ENCODE measurements around the gene MYPOP.
A peak's percentile ranks its signal among the peaks of the same experiment; 100 is the strongest.

Gene MYPOP

DNA sequence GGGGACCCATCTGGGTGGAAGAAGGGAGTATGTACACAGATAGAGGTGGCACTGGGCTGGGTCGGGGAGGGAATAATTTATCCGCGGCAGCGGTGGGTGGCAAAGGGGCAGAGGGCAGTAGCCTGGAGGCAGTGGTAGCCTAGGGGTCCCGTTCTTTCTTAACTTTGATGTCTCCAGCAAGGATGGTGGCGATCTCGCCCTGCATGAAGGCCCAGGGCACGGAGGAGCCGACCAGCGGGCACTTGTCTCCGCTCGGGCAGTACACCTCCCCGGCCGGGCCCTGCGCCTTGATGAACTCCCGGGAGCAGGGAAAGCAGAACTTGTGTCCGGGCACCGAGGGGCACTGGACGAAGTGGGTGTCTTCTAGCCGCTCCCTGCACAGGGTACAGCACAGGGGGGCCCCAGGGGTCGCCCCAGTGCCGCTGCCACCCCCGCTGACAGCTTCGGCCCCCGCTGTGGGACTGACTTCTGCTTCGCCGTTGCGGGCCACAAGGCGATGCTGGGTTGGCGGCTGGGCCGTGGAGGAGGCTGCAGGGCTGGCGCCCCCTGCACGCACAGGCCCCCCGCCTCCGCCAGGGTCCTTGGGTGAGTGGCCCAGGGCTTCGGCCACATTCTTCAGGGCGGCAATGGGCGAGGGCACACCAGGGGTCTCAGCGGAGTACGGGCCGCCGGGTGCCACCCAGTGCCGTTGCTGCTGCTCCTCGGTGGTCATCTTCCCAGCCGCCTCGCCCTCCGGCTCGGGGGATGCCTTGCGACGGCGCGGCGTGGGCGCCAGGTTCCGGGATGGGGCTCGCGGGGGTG, 18.3 kb downstream of the MYPOP start:
- TF ChIP-seq, protein P1, sequence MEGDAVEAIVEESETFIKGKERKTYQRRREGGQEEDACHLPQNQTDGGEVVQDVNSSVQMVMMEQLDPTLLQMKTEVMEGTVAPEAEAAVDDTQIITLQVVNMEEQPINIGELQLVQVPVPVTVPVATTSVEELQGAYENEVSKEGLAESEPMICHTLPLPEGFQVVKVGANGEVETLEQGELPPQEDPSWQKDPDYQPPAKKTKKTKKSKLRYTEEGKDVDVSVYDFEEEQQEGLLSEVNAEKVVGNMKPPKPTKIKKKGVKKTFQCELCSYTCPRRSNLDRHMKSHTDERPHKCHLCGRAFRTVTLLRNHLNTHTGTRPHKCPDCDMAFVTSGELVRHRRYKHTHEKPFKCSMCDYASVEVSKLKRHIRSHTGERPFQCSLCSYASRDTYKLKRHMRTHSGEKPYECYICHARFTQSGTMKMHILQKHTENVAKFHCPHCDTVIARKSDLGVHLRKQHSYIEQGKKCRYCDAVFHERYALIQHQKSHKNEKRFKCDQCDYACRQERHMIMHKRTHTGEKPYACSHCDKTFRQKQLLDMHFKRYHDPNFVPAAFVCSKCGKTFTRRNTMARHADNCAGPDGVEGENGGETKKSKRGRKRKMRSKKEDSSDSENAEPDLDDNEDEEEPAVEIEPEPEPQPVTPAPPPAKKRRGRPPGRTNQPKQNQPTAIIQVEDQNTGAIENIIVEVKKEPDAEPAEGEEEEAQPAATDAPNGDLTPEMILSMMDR (IDR thresholded peaks at IDR 0.05; ENCODE audit: low read depth, low read length, missing control alignments), result no peak
- H3K4me3 ChIP-seq (replicated peaks; ENCODE audit: low read depth, low read length), result peak overlapping the region; percentile 12; the same call in 1 of the 2 replicates
- no peak for DNase-seq (ENCODE audit: extremely low read depth, low read depth)

DNA sequence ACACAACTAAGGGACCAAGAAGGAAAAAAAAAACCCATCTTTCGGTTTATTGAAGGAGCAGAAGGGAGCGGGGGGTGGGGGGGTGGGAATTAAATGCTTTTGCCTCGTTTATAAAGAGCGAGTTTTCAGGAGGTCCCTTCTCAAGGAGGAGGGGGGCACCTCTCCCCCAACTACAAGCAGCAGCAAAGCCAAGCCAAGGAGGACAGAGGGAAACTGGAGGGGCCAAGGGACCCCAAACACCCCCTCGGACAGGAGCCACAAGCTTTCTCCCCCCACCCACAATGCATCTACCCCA, 18.9 kb downstream of the MYPOP start:
- H3K4me3 ChIP-seq (replicated peaks; ENCODE audit: low read depth, low read length), result 0 out of 2 replicates have a peak overlapping the region, but pooled peaks have one; percentile 12
- TF ChIP-seq, protein P1 (IDR thresholded peaks at IDR 0.05; ENCODE audit: low read depth, low read length, missing control alignments), result no peak
- no peak for DNase-seq (ENCODE audit: extremely low read depth, low read depth)

DNA sequence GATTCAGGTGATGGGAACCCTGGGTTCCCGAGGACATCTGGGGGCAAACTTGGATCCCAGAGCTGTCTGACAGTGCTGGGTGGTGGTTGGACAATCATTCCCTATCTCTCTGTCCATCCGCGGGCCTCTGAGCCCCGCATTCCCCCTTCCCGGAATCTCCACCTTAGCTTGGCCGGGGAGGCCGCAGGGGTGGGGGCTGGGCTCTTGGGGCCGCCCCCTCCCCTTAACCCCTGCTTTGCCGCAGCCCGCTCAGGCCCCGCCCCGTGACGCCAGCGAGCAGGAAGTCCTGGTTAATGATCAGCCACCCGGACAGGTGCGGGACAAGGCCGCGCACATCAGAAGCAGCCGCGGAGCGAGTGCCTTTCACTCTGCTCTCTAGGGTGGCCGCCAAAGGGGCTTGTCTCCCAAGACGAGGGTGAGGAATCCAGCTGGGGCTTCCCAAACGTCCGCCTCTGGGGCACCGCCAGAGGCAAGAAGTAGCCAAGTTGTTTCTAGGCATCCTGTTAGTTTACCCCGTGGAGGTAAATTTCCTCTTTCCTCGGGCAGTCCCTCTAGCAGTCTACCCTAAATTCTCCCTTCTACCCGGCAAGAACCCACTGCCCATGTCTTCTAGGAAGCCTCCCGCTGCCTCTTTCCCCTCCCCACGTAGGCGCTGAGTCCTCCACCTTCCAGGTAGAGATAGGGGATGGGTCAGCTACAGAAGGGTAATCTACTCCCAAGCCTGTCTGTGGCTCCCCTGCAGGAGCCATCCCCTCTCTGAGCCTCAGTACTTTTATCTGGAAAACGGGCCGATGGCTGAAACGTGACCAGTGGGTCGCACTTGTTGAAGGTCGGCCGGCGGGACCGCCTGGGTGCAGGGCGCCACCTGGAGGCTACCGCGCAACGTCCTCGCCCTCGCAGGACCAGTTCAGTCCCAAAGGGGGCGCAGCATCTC, 19.5 kb downstream of the MYPOP start:
- TF ChIP-seq, protein P1 (IDR thresholded peaks at IDR 0.05; ENCODE audit: low read depth, low read length, missing control alignments), result peak; percentile 99
- no peak overlapping the region; the same call in 1 of the 2 replicates for H3K4me3 ChIP-seq (replicated peaks; ENCODE audit: low read depth, low read length)
- DNase-seq (ENCODE audit: extremely low read depth, low read depth), result peak; percentile 69

DNA sequence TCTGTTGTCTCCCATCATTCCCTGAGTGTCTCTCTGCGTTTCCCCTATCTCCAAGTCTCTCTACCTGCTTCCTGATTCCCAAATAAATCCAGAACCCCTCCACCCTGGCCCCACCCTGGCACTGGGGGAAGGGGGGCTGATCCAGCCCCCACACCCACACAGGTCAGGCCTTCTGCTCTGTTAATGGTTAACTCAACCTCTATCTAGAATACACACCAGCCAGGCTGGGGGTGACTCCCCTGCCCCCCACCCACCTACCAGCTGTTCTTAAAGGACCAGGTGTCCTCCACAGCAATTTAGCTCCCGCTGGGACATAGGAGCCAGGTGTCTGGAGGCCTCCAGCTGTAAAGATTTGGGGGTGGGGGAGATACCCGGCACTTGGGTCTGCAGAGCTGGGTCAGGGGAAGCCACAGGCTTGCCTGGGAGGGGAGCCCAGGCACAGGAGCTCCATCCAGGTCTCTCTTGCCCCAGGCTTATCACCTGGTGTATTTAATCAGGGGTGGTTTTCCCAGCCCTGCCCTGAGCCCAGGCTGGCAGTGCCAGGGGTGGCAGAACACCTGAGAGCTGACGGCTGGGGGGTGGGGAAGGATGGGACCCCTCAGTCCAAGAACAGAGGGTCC, 20.4 kb downstream of the MYPOP start:
- no peak overlapping the region for H3K4me3 ChIP-seq (replicated peaks; ENCODE audit: low read depth, low read length)
- TF ChIP-seq, protein P1 (IDR thresholded peaks at IDR 0.05; ENCODE audit: low read depth, low read length, missing control alignments), result no peak
- no peak for DNase-seq (ENCODE audit: extremely low read depth, low read depth)

DNA sequence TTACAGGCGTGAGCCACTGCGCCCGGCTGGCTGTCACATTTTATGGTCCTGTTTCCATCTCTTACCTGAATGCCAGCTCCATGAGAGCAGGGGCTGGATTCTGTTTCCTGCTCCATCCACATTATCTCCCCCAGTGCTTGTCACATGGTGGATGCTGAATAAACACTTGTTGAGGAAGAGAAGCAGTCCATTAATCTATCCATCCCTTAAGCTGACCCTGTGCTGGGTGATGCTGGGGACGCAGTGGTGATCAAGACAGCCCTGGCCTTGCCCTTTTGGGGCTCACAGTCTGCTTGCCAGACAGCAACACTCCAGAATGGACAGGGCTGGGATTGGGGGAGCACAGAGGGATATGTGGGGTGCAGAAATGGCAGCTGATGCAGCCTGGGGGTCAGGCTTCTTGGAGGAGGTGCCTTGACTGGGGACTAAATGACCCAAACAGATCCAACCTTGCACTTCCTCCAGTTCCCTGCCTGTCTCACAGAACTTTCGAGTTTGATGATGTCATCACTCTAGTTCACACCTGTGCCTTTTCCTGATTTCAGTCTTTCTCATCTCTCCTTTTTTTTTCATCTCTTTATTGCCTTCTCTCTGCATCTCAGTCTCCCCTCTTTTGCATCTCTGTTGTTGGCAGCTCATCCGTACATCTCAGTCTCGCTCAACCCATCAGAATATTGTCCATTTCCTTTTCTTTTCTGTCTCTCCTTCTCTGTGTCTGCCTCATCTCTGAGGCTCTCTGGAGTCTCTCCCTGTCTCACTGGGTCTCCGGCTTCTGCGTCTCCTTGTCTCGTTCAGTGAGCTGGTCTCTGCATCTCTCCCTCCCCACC, 21.1 kb downstream of the MYPOP start:
- TF ChIP-seq, protein P1 (IDR thresholded peaks at IDR 0.05; ENCODE audit: low read depth, low read length, missing control alignments), result no peak
- no peak for DNase-seq (ENCODE audit: extremely low read depth, low read depth)
- no peak overlapping the region for H3K4me3 ChIP-seq (replicated peaks; ENCODE audit: low read depth, low read length)

DNA sequence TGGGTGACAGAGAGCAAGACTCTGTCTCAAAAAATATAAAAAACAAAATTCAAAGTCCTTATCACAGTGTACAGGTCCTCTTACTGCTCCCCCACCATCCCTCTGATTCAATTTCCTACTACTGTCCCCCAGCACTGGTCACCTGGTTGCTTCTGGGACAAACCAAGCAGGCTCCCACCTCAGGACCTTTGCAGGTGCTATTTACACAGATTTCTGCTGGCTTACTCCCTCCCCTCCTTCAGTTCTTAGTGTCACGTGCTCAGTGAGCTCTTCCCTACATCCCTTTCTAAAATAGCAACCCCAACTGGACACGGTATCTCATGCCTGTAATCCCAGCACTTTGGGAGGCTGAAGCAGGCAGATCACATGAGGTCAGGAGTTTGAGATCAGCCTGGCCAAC, 22.4 kb downstream of the MYPOP start:
- DNase-seq (ENCODE audit: extremely low read depth, low read depth), result no peak
- TF ChIP-seq, protein P1 (IDR thresholded peaks at IDR 0.05; ENCODE audit: low read depth, low read length, missing control alignments), result no peak
- H3K4me3 ChIP-seq (replicated peaks; ENCODE audit: low read depth, low read length), result no peak overlapping the region
